WTC11 (cell line): ENCODE measurements around the gene MRPS21. TPM values are rescaled to one million over a fixed set of nuclear protein-coding genes. Genes with fewer than 3 reads are reported as not detected.
A peak's percentile ranks its signal among the peaks of the same experiment; 100 is the strongest.

Source experiments
- ATAC-seq: fragments of 200-7000 bp; cut with Tn5 transposase; 2 replicates; pipeline ENCODE4 v1.10.0; 2021; ENCODE audit warnings: mild to moderate bottlenecking, moderate library complexity
- CTCF ChIA-PET: fragments of 300-600 bp; sonication (Branson Sonifier 250); formaldehyde crosslinking; loops from one replicate; lab custom pipeline; 2021; ENCODE audit warnings: antibody characterized with exemption; lab: Charles Lee
- POLR2A ChIA-PET: fragments of 350-600 bp; sonication (Branson Sonifier 250); formaldehyde crosslinking; loops from one replicate; lab custom pipeline; 2021; ENCODE audit warnings: antibody characterized with exemption; lab: Charles Lee
- DNase-seq: peaks from one replicate; pipeline ENCODE4 v3.0.0; 2021; ENCODE audit warnings: low spot score
- H3K27ac Mint-ChIP-seq: 2 replicates; pipeline ENCODE4 v1.8.0; 2021; ENCODE audit warnings: mixed read lengths
- H3K27me3 Mint-ChIP-seq: 2 replicates; pipeline ENCODE4 v1.8.0; 2021; ENCODE audit warnings: low read depth, mild to moderate bottlenecking, moderate library complexity, mixed read lengths
- H3K36me3 Mint-ChIP-seq: 2 replicates; pipeline ENCODE4 v1.8.0; 2021; ENCODE audit warnings: mixed read lengths
- H3K4me1 Mint-ChIP-seq: 2 replicates; pipeline ENCODE4 v1.8.0; 2022; ENCODE audit warnings: mixed read lengths
- H3K4me3 Mint-ChIP-seq: 2 replicates; pipeline ENCODE4 v1.8.0; 2021; ENCODE audit warnings: mild to moderate bottlenecking, moderate library complexity, mixed read lengths
- H3K9me3 Mint-ChIP-seq: 2 replicates; pipeline ENCODE4 v1.8.0; 2021; ENCODE audit warnings: mixed read lengths
- AFF4 ChIP-seq: sonication (generic); formaldehyde crosslinking; IDR thresholded peaks from 2 replicates; pipeline ENCODE4 v1.8.1; 2023; ENCODE audit warnings: mild to moderate bottlenecking, missing genetic modification reagents, borderline replicate concordance
- ATF1 ChIP-seq: sonication (generic); formaldehyde crosslinking; IDR thresholded peaks from 2 replicates; pipeline ENCODE4 v1.8.1; 2023; ENCODE audit warnings: mild to moderate bottlenecking, moderate library complexity, missing genetic modification reagents
- ETV6 ChIP-seq: sonication (generic); formaldehyde crosslinking; IDR thresholded peaks from 2 replicates; pipeline ENCODE4 v1.8.1; 2022; ENCODE audit warnings: mild to moderate bottlenecking, missing genetic modification reagents
- FOXK1 ChIP-seq: sonication (generic); formaldehyde crosslinking; IDR thresholded peaks from 2 replicates; pipeline ENCODE4 v1.8.0; 2022; ENCODE audit warnings: mild to moderate bottlenecking, moderate library complexity, missing genetic modification reagents
- GTF2I ChIP-seq: fragments of 250-450 bp; sonication (Bioruptor Pico); conservative IDR thresholded peaks from 2 replicates; pipeline ENCODE4 v1.4.0; 2021; ENCODE audit warnings: mild to moderate bottlenecking
- KAT7 ChIP-seq: sonication (generic); formaldehyde crosslinking; IDR thresholded peaks from 2 replicates; pipeline ENCODE4 v1.8.1; 2023; ENCODE audit warnings: missing genetic modification reagents, mild to moderate bottlenecking, borderline replicate concordance
- MAX ChIP-seq: sonication (generic); formaldehyde crosslinking; IDR thresholded peaks from 2 replicates; pipeline ENCODE4 v1.8.0; 2022; ENCODE audit warnings: mild to moderate bottlenecking, missing genetic modification reagents
- MXD4 ChIP-seq: fragments of 250-450 bp; sonication (Bioruptor Pico); IDR thresholded peaks from 2 replicates; pipeline ENCODE4 v1.8.0; 2021; ENCODE audit warnings: mild to moderate bottlenecking, moderate library complexity, borderline replicate concordance
- NFYB ChIP-seq: sonication (generic); formaldehyde crosslinking; conservative IDR thresholded peaks from 2 replicates; pipeline ENCODE4 v1.8.0; 2022; ENCODE audit warnings: low read depth, missing genetic modification reagents
- NR2C2 ChIP-seq: sonication (generic); formaldehyde crosslinking; IDR thresholded peaks from 2 replicates; pipeline ENCODE4 v1.8.0; 2022; ENCODE audit warnings: mild to moderate bottlenecking, missing genetic modification reagents
- RORB ChIP-seq: fragments of 250-450 bp; sonication (Bioruptor Pico); IDR thresholded peaks from 2 replicates; pipeline ENCODE4 v1.9.0; 2021; ENCODE audit warnings: mild to moderate bottlenecking
- USF1 ChIP-seq: sonication (generic); formaldehyde crosslinking; IDR thresholded peaks from 2 replicates; pipeline ENCODE4 v1.8.0; 2022; ENCODE audit warnings: mild to moderate bottlenecking, missing genetic modification reagents
- total RNA-seq: library from RNA; stranded (reverse); gene quantifications from 3 replicates; pipeline ENCODE4 v1.2.3, GENCODE V29; 2021
- TF ChIP-seq, protein P1 (sequence below): fragments of 200-600 bp; IDR thresholded peaks from 2 replicates; pipeline ENCODE4 v1.8.0; 2022; ENCODE audit warnings: antibody characterized with exemption
- TF ChIP-seq, protein P2 (sequence below): fragments of 250-450 bp; sonication (Bioruptor Pico); IDR thresholded peaks from 2 replicates; pipeline ENCODE4 v1.8.0; 2021; ENCODE audit warnings: mild to moderate bottlenecking

MRPS21 gene
- total RNA-seq, 1 experiment from 2014 or later: 105 TPM

GRCh38 chr1:150268705-150269403 lies 24.8 kb upstream of the MRPS21 start, which contains the start of gene APH1A (continued):
- TF ChIP-seq FOXK1 (CRISPR knock-in tag) (peak; percentile 30; the same call in 1 of the 2 replicates), MAX (peak; percentile 61; the same call in 1 of the 2 replicates), ETV6 (CRISPR knock-in tag) (peak; percentile 76; the same call in 1 of the 2 replicates), KAT7 (CRISPR knock-in tag) (0 out of 2 replicates have a peak, but pooled peaks have one; percentile 20), NFYB (CRISPR knock-in tag) (peak; percentile 23; the same call in 1 of the 2 replicates), USF1 (CRISPR knock-in tag) (no peak), ATF1 (no peak), AFF4 (CRISPR knock-in tag) (no peak), MXD4 (no peak), NR2C2 (0 out of 2 replicates have a peak, but pooled peaks have one; percentile 34), RORB (CRISPR knock-in tag) (no peak)
- TF ChIP-seq, protein P1, sequence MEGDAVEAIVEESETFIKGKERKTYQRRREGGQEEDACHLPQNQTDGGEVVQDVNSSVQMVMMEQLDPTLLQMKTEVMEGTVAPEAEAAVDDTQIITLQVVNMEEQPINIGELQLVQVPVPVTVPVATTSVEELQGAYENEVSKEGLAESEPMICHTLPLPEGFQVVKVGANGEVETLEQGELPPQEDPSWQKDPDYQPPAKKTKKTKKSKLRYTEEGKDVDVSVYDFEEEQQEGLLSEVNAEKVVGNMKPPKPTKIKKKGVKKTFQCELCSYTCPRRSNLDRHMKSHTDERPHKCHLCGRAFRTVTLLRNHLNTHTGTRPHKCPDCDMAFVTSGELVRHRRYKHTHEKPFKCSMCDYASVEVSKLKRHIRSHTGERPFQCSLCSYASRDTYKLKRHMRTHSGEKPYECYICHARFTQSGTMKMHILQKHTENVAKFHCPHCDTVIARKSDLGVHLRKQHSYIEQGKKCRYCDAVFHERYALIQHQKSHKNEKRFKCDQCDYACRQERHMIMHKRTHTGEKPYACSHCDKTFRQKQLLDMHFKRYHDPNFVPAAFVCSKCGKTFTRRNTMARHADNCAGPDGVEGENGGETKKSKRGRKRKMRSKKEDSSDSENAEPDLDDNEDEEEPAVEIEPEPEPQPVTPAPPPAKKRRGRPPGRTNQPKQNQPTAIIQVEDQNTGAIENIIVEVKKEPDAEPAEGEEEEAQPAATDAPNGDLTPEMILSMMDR: no peak
- TF ChIP-seq, protein P2, sequence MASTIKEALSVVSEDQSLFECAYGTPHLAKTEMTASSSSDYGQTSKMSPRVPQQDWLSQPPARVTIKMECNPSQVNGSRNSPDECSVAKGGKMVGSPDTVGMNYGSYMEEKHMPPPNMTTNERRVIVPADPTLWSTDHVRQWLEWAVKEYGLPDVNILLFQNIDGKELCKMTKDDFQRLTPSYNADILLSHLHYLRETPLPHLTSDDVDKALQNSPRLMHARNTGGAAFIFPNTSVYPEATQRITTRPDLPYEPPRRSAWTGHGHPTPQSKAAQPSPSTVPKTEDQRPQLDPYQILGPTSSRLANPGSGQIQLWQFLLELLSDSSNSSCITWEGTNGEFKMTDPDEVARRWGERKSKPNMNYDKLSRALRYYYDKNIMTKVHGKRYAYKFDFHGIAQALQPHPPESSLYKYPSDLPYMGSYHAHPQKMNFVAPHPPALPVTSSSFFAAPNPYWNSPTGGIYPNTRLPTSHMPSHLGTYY (CRISPR knock-in tag): no peak

DNA sequence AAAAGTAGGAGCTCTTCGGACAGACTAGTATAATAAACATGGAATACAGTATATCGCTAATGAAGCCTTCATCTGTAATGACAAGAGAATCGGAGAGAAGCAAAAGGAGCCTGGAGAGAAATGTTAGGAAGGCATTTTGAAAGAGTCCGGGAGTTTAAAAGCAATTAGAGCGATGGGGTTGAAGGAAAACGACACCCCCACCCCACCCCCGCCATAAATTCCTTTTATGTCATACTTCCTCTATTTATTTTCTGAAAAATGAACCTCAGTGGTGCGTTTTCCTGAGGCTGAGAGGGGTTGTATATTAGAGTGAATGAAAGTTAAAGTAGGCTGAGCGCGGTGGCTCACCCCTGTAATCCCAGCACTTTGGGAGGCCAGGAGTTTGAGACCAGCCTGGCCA lies 24.2 kb upstream of the MRPS21 start:
- no peak for TF ChIP-seq GTF2I (CRISPR knock-in tag)
- TF ChIP-seq, all 79 proteins: peak for 0
- no peaks in the 10 kb centered on the region for H3K27me3 Mint-ChIP-seq
- POLR2A ChIA-PET: interaction anchor here (0.5 to 1.8 kb wide), 10 partner anchors 9 to 225 kb away, joined by 3 to 21 read pairs (median 4); partner anchors contain the start of genes CA14 and CIART
- no peak for DNase-seq
- CTCF ChIA-PET: interaction anchor here (0.7 to 3.0 kb wide), 4 partner anchors 9 to 13 kb away, joined by 4 to 17 read pairs (median 8); partner anchors contain the start of gene CA14
- no peaks in the 10 kb centered on the region for H3K9me3 Mint-ChIP-seq
- ATAC-seq: no peak
- H3K36me3 Mint-ChIP-seq: peaks cover 29% of the 10 kb centered on the region
- H3K4me1 Mint-ChIP-seq: peaks cover 49% of the 10 kb centered on the region
- H3K4me3 Mint-ChIP-seq: peak overlapping the region; percentile 100
- H3K27ac Mint-ChIP-seq: peak overlapping the region; percentile 100
